Upper lobe of left lung (tissue), 6 donors: Measurements from ENCODE around the gene CSTF2T. TPM values are rescaled to one million over a fixed set of nuclear protein-coding genes. Genes with fewer than 3 reads are reported as not detected.

Source experiments
- ATAC-seq, 2 donors: fragments of 200-7000 bp; cut with Tn5 transposase; one replicate each; pipeline ENCODE4 v1.9.1; 2022; ENCODE audit warnings: mild to moderate bottlenecking in 2 of 2, moderate library complexity in 2 of 2; ENCODE audit not compliant: low FRiP score in 2 of 2
- DNase-seq, 2 donors: peaks; one replicate each; pipeline ENCODE4 v3.0.0-alpha.2; 2019 to 2020
- H3K27ac ChIP-seq, 4 donors: fragments of 200-600 bp; sonication (generic); one replicate each; pipeline ENCODE4 v1.5.1; 2016 to 2019
- H3K27me3 ChIP-seq, 4 donors: fragments of 200-600 bp; sonication (generic); one replicate each; pipeline ENCODE4 v1.5.1; 2017 to 2019
- H3K36me3 ChIP-seq, 4 donors: fragments of 200-600 bp; sonication (generic); one replicate each; pipeline ENCODE4 v1.5.1; 2016 to 2019
- H3K4me1 ChIP-seq, 4 donors: fragments of 200-600 bp; sonication (generic); one replicate each; pipeline ENCODE4 v1.5.1; 2018 to 2019
- H3K4me3 ChIP-seq, 4 donors: fragments of 200-600 bp; sonication (generic); one replicate each; pipeline ENCODE4 v1.5.1; 2017 to 2019; ENCODE audit warnings: mild to moderate bottlenecking in 2 of 4, moderate library complexity in 1 of 4
- H3K9me3 ChIP-seq, 4 donors: fragments of 200-600 bp; sonication (generic); one replicate each; pipeline ENCODE4 v1.5.1; 2018 to 2019
- CTCF ChIP-seq, 6 experiments: fragments of 450-650 bp in 4 of 6; fragments of 200-600 bp in 2 of 6; sonication (generic) in 2 of 6; IDR thresholded peaks; one replicate each; pipeline ENCODE4 v1.5.1; 2016 to 2019; ENCODE audit warnings: antibody characterized with exemption in 6 of 6
- EP300 ChIP-seq, 4 donors: sonication (generic); formaldehyde crosslinking; IDR thresholded peaks; one replicate each; pipeline ENCODE4 v1.5.1; 2017; ENCODE audit warnings: antibody characterized with exemption in 4 of 4, control low read depth in 2 of 4
- POLR2A ChIP-seq, 4 donors: fragments of 450-650 bp; IDR thresholded peaks; one replicate each; pipeline ENCODE4 v1.5.1; 2016 to 2017; ENCODE audit warnings: antibody characterized with exemption in 4 of 4, mild to moderate bottlenecking in 2 of 4
- POLR2AphosphoS5 ChIP-seq, 2 donors: sonication (generic); formaldehyde crosslinking; IDR thresholded peaks; one replicate each; pipeline ENCODE4 v1.5.1; 2017; ENCODE audit warnings: antibody characterized with exemption in 2 of 2
- WGBS, 2 donors: methylation state at CpG; one replicate each; pipeline ENCODE4 v1.1.5; 2017 to 2018; 5-methylcytosine and 5-hydroxymethylcytosine counted together
- total RNA-seq, 6 donors: library from RNA; depleted of rRNA in 4 of 6; stranded (reverse); fragments of >200 nt in 4 of 6; gene quantifications; one replicate each; pipeline versions ENCODE4 v1.1.0 to v1.2.1, GENCODE V29; 2016 to 2021
- donor health status: DM: no; HTN: no; CAD: no; lungs with moderate emphysema.
- donor health status: DM: no; HTN: yes; CAD: no; lungs with severe emphysema.

The CSTF2T gene
- total RNA-seq, 6 donors from 2014 or later: 9.7 to 19.0 (median 14.7) TPM

DNA sequence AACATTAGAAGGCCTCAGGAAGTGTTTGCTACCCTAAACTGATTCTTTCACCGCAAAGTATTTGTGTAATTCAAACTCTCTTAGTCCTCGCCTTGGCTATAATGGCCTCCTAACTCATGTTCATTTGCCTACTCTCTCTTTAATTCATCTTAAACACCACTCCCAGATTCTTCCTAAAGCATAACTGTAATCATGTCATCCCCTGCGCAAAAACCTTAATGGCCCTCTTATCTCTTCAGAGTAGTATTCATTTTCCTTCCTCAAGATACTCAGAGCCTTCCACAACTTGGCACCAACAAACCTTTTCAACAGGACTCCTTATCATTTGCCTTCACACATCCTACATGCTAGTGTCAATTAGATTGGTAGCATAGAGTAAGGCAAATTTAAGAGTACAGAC, 42.9 kb downstream of the CSTF2T start:
- peaks cover 0 to 3% (median 0%) of the 10 kb centered on the region in 4 donors for H3K4me1 ChIP-seq

GRCh38 chr10:51654918-51655317, 44.5 kb downstream of the CSTF2T start:
- 82 to 88% methylated on average over 1 of the region's 1 CpG for WGBS, 2 donors
- Histone ChIP-seq H3K36me3 (no peaks in the 10 kb centered on the region), H3K27me3 (no peaks in the 10 kb centered on the region), H3K4me3 (no peak overlapping the region), H3K9me3 (no peaks in the 10 kb centered on the region), H3K27ac (no peak overlapping the region), H3K4me1 (peaks cover 0 to 3% (median 0%) of the 10 kb centered on the region in 4 donors)
- DNase-seq (no peak), ATAC-seq (no peak)
- TF ChIP-seq CTCF (IDR thresholded peaks at IDR 0.05) (no peak), POLR2A (IDR thresholded peaks at IDR 0.05) (no peak), POLR2AphosphoS5 (IDR thresholded peaks at IDR 0.05) (no peak), EP300 (IDR thresholded peaks at IDR 0.05) (no peak)

More for the DNA sequence above, 42.9 kb downstream of the CSTF2T start:
- no peaks in the 10 kb centered on the region for H3K27me3 ChIP-seq
- no peaks in the 10 kb centered on the region for H3K36me3 ChIP-seq
- no peak for ATAC-seq
- H3K9me3 ChIP-seq: no peaks in the 10 kb centered on the region
- TF ChIP-seq CTCF (IDR thresholded peaks at IDR 0.05): no peak
- no peak for TF ChIP-seq POLR2A (IDR thresholded peaks at IDR 0.05)
- no peak for TF ChIP-seq POLR2AphosphoS5 (IDR thresholded peaks at IDR 0.05)
- no peak for TF ChIP-seq EP300 (IDR thresholded peaks at IDR 0.05)
- WGBS, 2 donors: 70 to 74% methylated on average over 3 of the region's 3 CpGs
- no peak overlapping the region for H3K27ac ChIP-seq
- DNase-seq: no peak
- no peak overlapping the region for H3K4me3 ChIP-seq

GRCh38 chr10:51653025-51653424, 46.4 kb downstream of the CSTF2T start:
- no peak overlapping the region for H3K27ac ChIP-seq
- H3K9me3 ChIP-seq: no peaks in the 10 kb centered on the region
- DNase-seq: no peak
- H3K27me3 ChIP-seq: no peaks in the 10 kb centered on the region
- no peaks in the 10 kb centered on the region for H3K36me3 ChIP-seq
- no peak for TF ChIP-seq CTCF (IDR thresholded peaks at IDR 0.05)
- no peak for TF ChIP-seq EP300 (IDR thresholded peaks at IDR 0.05)
- no peak for TF ChIP-seq POLR2A (IDR thresholded peaks at IDR 0.05)
- TF ChIP-seq POLR2AphosphoS5 (IDR thresholded peaks at IDR 0.05): no peak
- H3K4me1 ChIP-seq: peaks cover 0 to 3% (median 0%) of the 10 kb centered on the region in 4 donors
- no peak for ATAC-seq
- H3K4me3 ChIP-seq: no peak overlapping the region

DNA sequence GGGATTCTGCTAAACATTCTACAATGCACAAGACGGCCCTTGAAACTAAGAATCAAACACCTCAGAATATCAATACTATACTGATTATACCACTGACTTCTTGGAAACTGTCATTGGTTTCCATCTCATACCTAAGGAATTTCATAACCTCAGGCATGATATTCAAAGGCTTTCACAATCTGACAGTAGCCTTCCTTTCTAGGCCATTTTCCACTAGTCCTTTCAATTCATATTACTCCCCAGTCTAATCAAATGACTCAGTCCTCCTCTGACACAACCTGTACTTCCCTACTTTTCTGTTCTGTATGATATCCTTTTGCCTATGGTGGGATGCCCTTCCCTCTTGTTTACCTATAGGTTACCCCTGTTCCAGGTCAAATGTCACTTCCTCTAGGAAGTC, 48.3 kb downstream of the CSTF2T start:
- H3K9me3 ChIP-seq: no peaks in the 10 kb centered on the region
- H3K4me1 ChIP-seq: no peaks in the 10 kb centered on the region
- 90 to 100% methylated on average over 1 of the region's 1 CpG for WGBS, 2 donors
- TF ChIP-seq POLR2AphosphoS5 (IDR thresholded peaks at IDR 0.05): no peak
- TF ChIP-seq POLR2A (IDR thresholded peaks at IDR 0.05): no peak
- no peak for TF ChIP-seq EP300 (IDR thresholded peaks at IDR 0.05)
- TF ChIP-seq CTCF (IDR thresholded peaks at IDR 0.05): no peak
- no peak overlapping the region for H3K4me3 ChIP-seq
- ATAC-seq: no peak
- H3K36me3 ChIP-seq: no peaks in the 10 kb centered on the region
- DNase-seq: no peak
- H3K27ac ChIP-seq: no peak overlapping the region
- no peaks in the 10 kb centered on the region for H3K27me3 ChIP-seq

DNA sequence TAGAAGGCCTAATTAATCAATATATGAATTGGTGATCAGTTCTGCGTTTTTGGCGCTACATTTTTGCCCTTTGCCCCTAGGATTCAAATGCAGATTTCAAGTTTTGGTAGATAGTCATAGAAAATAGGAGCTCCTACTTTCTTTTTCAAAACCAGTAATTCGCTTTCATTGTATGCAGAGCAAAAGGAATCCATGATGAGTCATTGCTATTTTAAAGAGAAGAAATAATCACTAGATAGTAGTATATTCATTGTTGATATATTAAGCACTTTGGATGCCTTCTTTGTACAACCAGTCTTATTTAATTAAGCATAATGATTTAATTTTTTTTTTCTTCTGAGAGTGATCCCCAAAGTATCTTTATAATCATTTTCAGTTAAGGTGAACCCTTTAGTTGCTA, 50.3 kb downstream of the CSTF2T start:
- Histone ChIP-seq H3K27ac (no peak overlapping the region), H3K36me3 (no peaks in the 10 kb centered on the region), H3K4me1 (no peaks in the 10 kb centered on the region), H3K27me3 (no peaks in the 10 kb centered on the region), H3K4me3 (no peak overlapping the region), H3K9me3 (no peaks in the 10 kb centered on the region)
- DNase-seq: no peak
- TF ChIP-seq POLR2AphosphoS5 (IDR thresholded peaks at IDR 0.05) (no peak), EP300 (IDR thresholded peaks at IDR 0.05) (no peak), CTCF (IDR thresholded peaks at IDR 0.05) (no peak), POLR2A (IDR thresholded peaks at IDR 0.05) (no peak)
- 95 to 96% methylated on average over 3 of the region's 3 CpGs for WGBS, 2 donors
- ATAC-seq: no peak
